ENCODE data around the gene SRM. TPM values are rescaled to one million over a fixed set of nuclear protein-coding genes. Genes with fewer than 3 reads are reported as not detected.

SRM gene
- total and polyA plus RNA-seq, 2 of the 4 experiments (the other 2 are of a cell fraction), result 23.1 to 160 TPM

DNA sequence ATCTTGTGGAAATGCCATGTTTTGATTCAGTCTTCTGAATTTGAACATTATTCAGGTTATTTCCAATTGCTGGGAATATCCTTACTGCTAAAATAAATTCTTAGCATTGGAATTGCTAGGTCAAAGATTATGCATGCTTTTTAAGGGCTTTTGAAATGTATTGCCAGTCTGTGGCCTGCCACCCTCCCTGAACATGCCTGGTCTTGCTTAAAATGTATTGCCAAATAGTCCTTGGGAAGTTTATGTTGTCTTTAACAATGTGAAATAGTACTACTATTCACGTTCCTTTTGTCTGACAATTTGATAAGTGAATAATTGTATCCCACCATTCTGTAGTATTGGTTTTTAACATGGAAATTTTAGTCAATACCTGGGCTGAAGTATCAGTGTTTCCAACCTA lies 33.8 kb downstream of the SRM start:
- H3K9ac ChIP-seq (ENCODE audit: low read depth, low read length), result no peak overlapping the region
- H3K4ac ChIP-seq (ENCODE audit: low read depth, low read length), result no peak overlapping the region
- ChIA-PET POLR2A (ENCODE audit: unreplicated experiment) (no interaction called here), CTCF (no interaction called here)
- WGBS, 2 experiments (ENCODE audit: extremely low coverage in 2 of 2, insufficient read length in 1 of 2), result no CpG with 5 or more reads among the region's 1 CpG
- peaks cover 11 to 16% of the 10 kb centered on the region in 2 experiments for H3K79me1 ChIP-seq (ENCODE audit: low read depth in 1 of 2, low read length in 2 of 2)
- H3K56ac ChIP-seq (ENCODE audit: extremely low read depth, insufficient read depth, low read length), result no peak overlapping the region
- in situ Hi-C loops (cut with MboI; ENCODE audit: low sequenced_read_pairs), result no loop called here
- H3K14ac ChIP-seq (replicated peaks; ENCODE audit: low read depth, low read length), result no peak overlapping the region
- H3K18ac ChIP-seq (ENCODE audit: low read depth, low read length), result no peak overlapping the region
- H3K9me3 ChIP-seq (ENCODE audit: control insufficient read depth, insufficient read depth, low read length), result no peaks in the 10 kb centered on the region
- H4K91ac ChIP-seq (ENCODE audit: insufficient read depth, low read depth, low read length), result no peak overlapping the region
- no peak overlapping the region for H2AK5ac ChIP-seq (ENCODE audit: low read depth, low read length)
- H2BK120ac ChIP-seq (ENCODE audit: low read depth, low read length), result no peak overlapping the region
- peaks cover 19% of the 10 kb centered on the region for H4K20me1 ChIP-seq (ENCODE audit: insufficient read depth, low read length)
- peak overlapping the region; percentile 61 for H2BK5ac ChIP-seq (ENCODE audit: low read depth, low read length, poor library complexity, severe bottlenecking)
- H3K36me3 ChIP-seq (ENCODE audit: control insufficient read depth, insufficient read depth, low read length), result peaks cover 40% of the 10 kb centered on the region
- H3K23ac ChIP-seq (ENCODE audit: low read depth, low read length), result no peak overlapping the region
- H3K4me2 ChIP-seq (ENCODE audit: low read depth, low read length), result no peak overlapping the region
- no peak for ATAC-seq (ENCODE audit: low read depth)
- no peak overlapping the region for H2BK15ac ChIP-seq (ENCODE audit: low read depth, low read length)
- dilution Hi-C loops (cut with HindIII; ENCODE audit: low sequenced_read_pairs, unreplicated experiment), result no loop called here
- no peak overlapping the region for H2BK20ac ChIP-seq (ENCODE audit: low read depth, low read length)
- no TSS peak for BruUV-seq (replicated peaks)
- H4K5ac ChIP-seq (ENCODE audit: low read depth, low read length), result no peak overlapping the region
- no peaks in the 10 kb centered on the region for H3K9me1 ChIP-seq (ENCODE audit: insufficient read depth, low read length)
- DNase-seq, result no peak
- no peak overlapping the region; a peak in 1 of 4 replicates for H4K8ac ChIP-seq (ENCODE audit: low read depth in 2 of 2, low read length in 2 of 2)
- H3K27ac ChIP-seq (ENCODE audit: insufficient read depth, low read length), result no peak overlapping the region
- H3K4me1 ChIP-seq (ENCODE audit: control insufficient read depth, insufficient read depth, low read length), result no peaks in the 10 kb centered on the region
- H3K27me3 ChIP-seq (ENCODE audit: control insufficient read depth, insufficient read depth, low read length), result no peaks in the 10 kb centered on the region
- H3K4me3 ChIP-seq (ENCODE audit: insufficient read depth, low read depth, low read length), result no peak overlapping the region
- no peak for TF ChIP-seq MAFK (IDR thresholded peaks at IDR 0.05; ENCODE audit: low read depth, low read length)
- no peak for TF ChIP-seq FOS (IDR thresholded peaks at IDR 0.05; ENCODE audit: low read depth, low read length)
- TF ChIP-seq, protein P1, sequence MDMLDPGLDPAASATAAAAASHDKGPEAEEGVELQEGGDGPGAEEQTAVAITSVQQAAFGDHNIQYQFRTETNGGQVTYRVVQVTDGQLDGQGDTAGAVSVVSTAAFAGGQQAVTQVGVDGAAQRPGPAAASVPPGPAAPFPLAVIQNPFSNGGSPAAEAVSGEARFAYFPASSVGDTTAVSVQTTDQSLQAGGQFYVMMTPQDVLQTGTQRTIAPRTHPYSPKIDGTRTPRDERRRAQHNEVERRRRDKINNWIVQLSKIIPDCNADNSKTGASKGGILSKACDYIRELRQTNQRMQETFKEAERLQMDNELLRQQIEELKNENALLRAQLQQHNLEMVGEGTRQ (IDR thresholded peaks at IDR 0.05; ENCODE audit: low read depth, low read length), result no peak
- no peak for TF ChIP-seq RCOR1 (IDR thresholded peaks at IDR 0.05; ENCODE audit: insufficient replicate concordance, low read length)
- TF ChIP-seq MXI1 (IDR thresholded peaks at IDR 0.05; ENCODE audit: borderline replicate concordance, low read depth, low read length), result no peak
- no peak for TF ChIP-seq RAD21 (IDR thresholded peaks at IDR 0.05; ENCODE audit: low read length)
- TF ChIP-seq, protein P2, sequence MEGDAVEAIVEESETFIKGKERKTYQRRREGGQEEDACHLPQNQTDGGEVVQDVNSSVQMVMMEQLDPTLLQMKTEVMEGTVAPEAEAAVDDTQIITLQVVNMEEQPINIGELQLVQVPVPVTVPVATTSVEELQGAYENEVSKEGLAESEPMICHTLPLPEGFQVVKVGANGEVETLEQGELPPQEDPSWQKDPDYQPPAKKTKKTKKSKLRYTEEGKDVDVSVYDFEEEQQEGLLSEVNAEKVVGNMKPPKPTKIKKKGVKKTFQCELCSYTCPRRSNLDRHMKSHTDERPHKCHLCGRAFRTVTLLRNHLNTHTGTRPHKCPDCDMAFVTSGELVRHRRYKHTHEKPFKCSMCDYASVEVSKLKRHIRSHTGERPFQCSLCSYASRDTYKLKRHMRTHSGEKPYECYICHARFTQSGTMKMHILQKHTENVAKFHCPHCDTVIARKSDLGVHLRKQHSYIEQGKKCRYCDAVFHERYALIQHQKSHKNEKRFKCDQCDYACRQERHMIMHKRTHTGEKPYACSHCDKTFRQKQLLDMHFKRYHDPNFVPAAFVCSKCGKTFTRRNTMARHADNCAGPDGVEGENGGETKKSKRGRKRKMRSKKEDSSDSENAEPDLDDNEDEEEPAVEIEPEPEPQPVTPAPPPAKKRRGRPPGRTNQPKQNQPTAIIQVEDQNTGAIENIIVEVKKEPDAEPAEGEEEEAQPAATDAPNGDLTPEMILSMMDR (conservative IDR thresholded peaks at IDR 0.05; ENCODE audit: low read depth, low read length), result no peak
- TF ChIP-seq CHD1 (IDR thresholded peaks at IDR 0.05; ENCODE audit: low read depth, low read length), result no peak
- TF ChIP-seq MAZ (IDR thresholded peaks at IDR 0.05; ENCODE audit: borderline replicate concordance, low read depth, low read length), result no peak
- no peak for TF ChIP-seq BHLHE40 (IDR thresholded peaks at IDR 0.05; ENCODE audit: low read depth, low read length)
- no peak for TF ChIP-seq POLR2A (IDR thresholded peaks at IDR 0.05; ENCODE audit: low read depth, low read length)
- TF ChIP-seq, protein P3, sequence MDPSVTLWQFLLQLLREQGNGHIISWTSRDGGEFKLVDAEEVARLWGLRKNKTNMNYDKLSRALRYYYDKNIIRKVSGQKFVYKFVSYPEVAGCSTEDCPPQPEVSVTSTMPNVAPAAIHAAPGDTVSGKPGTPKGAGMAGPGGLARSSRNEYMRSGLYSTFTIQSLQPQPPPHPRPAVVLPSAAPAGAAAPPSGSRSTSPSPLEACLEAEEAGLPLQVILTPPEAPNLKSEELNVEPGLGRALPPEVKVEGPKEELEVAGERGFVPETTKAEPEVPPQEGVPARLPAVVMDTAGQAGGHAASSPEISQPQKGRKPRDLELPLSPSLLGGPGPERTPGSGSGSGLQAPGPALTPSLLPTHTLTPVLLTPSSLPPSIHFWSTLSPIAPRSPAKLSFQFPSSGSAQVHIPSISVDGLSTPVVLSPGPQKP (IDR thresholded peaks at IDR 0.05; ENCODE audit: borderline replicate concordance, low read depth, low read length), result no peak
- no peak for TF ChIP-seq CEBPB (IDR thresholded peaks at IDR 0.05; ENCODE audit: low read depth, low read length)
- TF ChIP-seq RFX5 (IDR thresholded peaks at IDR 0.05; ENCODE audit: low read depth, low read length), result no peak
- TF ChIP-seq SMC3 (IDR thresholded peaks at IDR 0.05; ENCODE audit: low read depth, low read length), result no peak
- no peak for TF ChIP-seq NFE2L2 (IDR thresholded peaks at IDR 0.05; ENCODE audit: low read depth, low read length)
- H2AFZ ChIP-seq (replicated peaks; ENCODE audit: low read length, poor library complexity), result no peak overlapping the region
- no peak overlapping the region for H2AK9ac ChIP-seq (replicated peaks; ENCODE audit: low read depth, low read length, poor library complexity)
- intact Hi-C loops (cut with micrococcal nuclease), result no loop called here

Measured in IMR-90 (cell line).